ENCODE measurements around the gene CCDC192. TPM values are rescaled to one million over a fixed set of nuclear protein-coding genes. Genes with fewer than 3 reads are reported as not detected.

Gene CCDC192
- total and polyA plus RNA-seq, 2 of the 4 experiments (the other 2 are of a cell fraction), result not detected

- ATAC-seq (ENCODE audit: low read depth) (no peak), DNase-seq (no peak)
- Histone ChIP-seq H3K4ac (ENCODE audit: low read depth, low read length) (no peak overlapping the region), H3K4me2 (ENCODE audit: low read depth, low read length) (no peak overlapping the region), H3K14ac (replicated peaks; ENCODE audit: low read depth, low read length) (no peak overlapping the region), H3K9ac (ENCODE audit: low read depth, low read length) (no peak overlapping the region), H3K23ac (ENCODE audit: low read depth, low read length) (no peak overlapping the region), H2AFZ (replicated peaks; ENCODE audit: low read length, poor library complexity) (no peak overlapping the region), H3K4me1 (ENCODE audit: control insufficient read depth, insufficient read depth, low read length) (no peaks in the 10 kb centered on the region), H3K56ac (ENCODE audit: extremely low read depth, insufficient read depth, low read length) (no peak overlapping the region), H3K27me3 (ENCODE audit: control insufficient read depth, insufficient read depth, low read length) (no peaks in the 10 kb centered on the region), H2AK9ac (replicated peaks; ENCODE audit: low read depth, low read length, poor library complexity) (no peak overlapping the region), H3K79me1 (ENCODE audit: low read depth in 1 of 2, low read length in 2 of 2) (no peaks in the 10 kb centered on the region), H2BK20ac (ENCODE audit: low read depth, low read length) (no peak overlapping the region), H3K18ac (ENCODE audit: low read depth, low read length) (no peak overlapping the region), H4K91ac (ENCODE audit: insufficient read depth, low read depth, low read length) (no peak overlapping the region), H2AK5ac (ENCODE audit: low read depth, low read length) (no peak overlapping the region), H3K9me3 (ENCODE audit: control insufficient read depth, insufficient read depth, low read length) (no peaks in the 10 kb centered on the region), H3K4me3 (ENCODE audit: insufficient read depth, low read depth, low read length) (no peak overlapping the region), H2BK5ac (ENCODE audit: low read depth, low read length, poor library complexity, severe bottlenecking) (no peak overlapping the region), H3K36me3 (ENCODE audit: control insufficient read depth, insufficient read depth, low read length) (no peaks in the 10 kb centered on the region), H3K27ac (ENCODE audit: insufficient read depth, low read length) (no peak overlapping the region), H3K9me1 (ENCODE audit: insufficient read depth, low read length) (no peaks in the 10 kb centered on the region), H4K20me1 (ENCODE audit: insufficient read depth, low read length) (no peaks in the 10 kb centered on the region), H4K5ac (ENCODE audit: low read depth, low read length) (no peak overlapping the region), H4K8ac (ENCODE audit: low read depth in 2 of 2, low read length in 2 of 2) (no peak overlapping the region), H2BK15ac (ENCODE audit: low read depth, low read length) (no peak overlapping the region), H2BK120ac (ENCODE audit: low read depth, low read length) (no peak overlapping the region)
- in situ Hi-C loops (cut with MboI; ENCODE audit: low sequenced_read_pairs), result no loop called here
- TF ChIP-seq NFE2L2 (IDR thresholded peaks at IDR 0.05; ENCODE audit: low read depth, low read length) (no peak), BHLHE40 (IDR thresholded peaks at IDR 0.05; ENCODE audit: low read depth, low read length) (no peak), FOS (IDR thresholded peaks at IDR 0.05; ENCODE audit: low read depth, low read length) (no peak), CEBPB (IDR thresholded peaks at IDR 0.05; ENCODE audit: low read depth, low read length) (no peak), CHD1 (IDR thresholded peaks at IDR 0.05; ENCODE audit: low read depth, low read length) (no peak), MAFK (IDR thresholded peaks at IDR 0.05; ENCODE audit: low read depth, low read length) (no peak)
- ChIA-PET POLR2A (ENCODE audit: unreplicated experiment) (no interaction called here), CTCF (no interaction called here)
- dilution Hi-C loops (cut with HindIII; ENCODE audit: low sequenced_read_pairs, unreplicated experiment), result no loop called here
- intact Hi-C loops (cut with micrococcal nuclease), result no loop called here
- 74% methylated on average over 3 of the region's 5 CpGs; no CpG with 5 or more reads in 1 of the 2 experiments for WGBS, 2 experiments (ENCODE audit: extremely low coverage in 2 of 2, insufficient read length in 1 of 2)
- BruUV-seq (replicated peaks), result no TSS peak
These were observed 155.1 kb downstream of the CCDC192 start for GRCh38 chr5:127858116-127858784.

Measured in IMR-90 (cell line).